HG03378 (cell line): ENCODE results near the gene SUMO2.

Experiments
- ATAC-seq: cut with Tn5 transposase; IDR thresholded peaks from one replicate; pipeline ENCODE4 v1.9.1; 2021; ENCODE audit warnings: mild to moderate bottlenecking, moderate library complexity; ENCODE audit not compliant: unreplicated experiment

The SUMO2 gene

GRCh38 chr17:75124819-75125162, 58.0 kb downstream of the SUMO2 start:
- ATAC-seq, result no peak

DNA sequence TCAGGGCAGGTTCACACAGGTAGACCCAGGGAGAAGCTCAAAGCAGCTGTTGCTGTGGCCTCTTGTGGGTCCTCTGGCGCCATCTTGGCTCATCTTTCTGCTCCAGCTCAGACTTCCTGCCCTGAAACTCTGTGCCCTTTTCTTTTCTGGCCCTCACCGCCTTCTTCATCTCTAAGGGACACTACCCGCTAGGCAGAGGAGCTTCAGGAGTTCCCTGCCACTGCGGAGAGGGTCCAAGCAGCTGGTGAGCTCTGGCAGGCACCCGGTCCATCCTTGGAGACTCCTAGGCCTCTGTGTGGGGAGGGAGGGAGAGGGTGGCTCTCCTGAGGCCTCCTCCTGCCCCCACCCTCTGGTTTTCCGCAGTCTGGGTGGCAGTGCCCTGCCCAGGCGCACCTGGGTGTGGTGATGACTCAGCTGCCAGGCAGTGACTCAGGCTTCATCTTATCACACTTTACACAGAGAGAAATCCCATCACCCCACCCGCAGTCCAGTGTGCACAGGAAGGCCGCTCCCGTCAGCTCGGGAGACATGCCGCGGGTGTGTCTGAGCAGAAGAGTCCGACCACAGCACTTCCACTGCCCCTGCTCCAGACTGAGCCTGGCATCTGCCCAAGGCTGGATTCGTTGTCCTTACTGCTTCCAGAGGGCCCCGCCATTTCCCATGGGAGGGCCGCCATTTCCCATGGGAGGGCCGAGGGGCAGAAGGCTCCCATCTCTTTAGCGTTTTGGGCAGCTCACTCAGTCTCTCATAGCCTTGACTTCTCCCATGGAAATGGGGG, 58.5 kb downstream of the SUMO2 start:
- no peak for ATAC-seq

- ATAC-seq, result no peak
Measured at GRCh38 chr17:75118307-75118706, 64.5 kb downstream of the SUMO2 start.

DNA sequence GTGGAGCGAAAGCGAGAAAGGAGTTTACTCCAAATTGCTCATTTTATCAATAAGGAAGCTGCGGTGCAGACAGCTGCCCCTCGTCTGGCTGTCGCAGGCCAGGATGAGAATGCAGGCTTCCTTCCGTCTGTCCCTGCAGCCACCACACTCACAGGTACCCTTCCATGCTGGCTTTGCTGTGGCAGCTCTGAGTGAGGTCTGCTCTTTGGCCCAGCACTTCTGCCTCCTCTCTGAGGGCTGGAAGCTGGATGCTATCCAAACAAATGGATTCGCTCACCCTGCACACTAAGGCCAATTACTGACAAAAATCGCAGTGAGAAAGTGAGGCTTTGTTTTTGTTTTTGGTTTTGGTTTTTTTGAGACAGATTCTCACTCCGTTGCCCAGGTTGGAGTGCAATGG, 66.0 kb downstream of the SUMO2 start:
- no peak for ATAC-seq
